ENCODE results near the gene COMT.
"Not testable (repeated sequence)": the region's sequence is repeated elsewhere in the genome, so short reads cannot be mapped to it uniquely, and the experiment has no call there.

The COMT gene

GRCh38 chr22:19915287-19915954, 26.2 kb upstream of the COMT start:
- no peaks in the 10 kb centered on the region for H3K9me3 Mint-ChIP-seq
- no peaks in the 10 kb centered on the region for H3K27me3 Mint-ChIP-seq
- peaks cover 28% of the 10 kb centered on the region for H3K36me3 Mint-ChIP-seq (ENCODE audit: low read depth)
- no peaks in the 10 kb centered on the region for H3K4me1 Mint-ChIP-seq (ENCODE audit: low read depth)
- H3K27ac Mint-ChIP-seq = no peak overlapping the region
- H3K4me3 Mint-ChIP-seq = no peak overlapping the region

GRCh38 chr22:19916006-19916405, 25.6 kb upstream of the COMT start:
- Mint-ChIP-seq H3K4me3 (no peak overlapping the region), H3K27ac (no peak overlapping the region), H3K27me3 (no peaks in the 10 kb centered on the region), H3K36me3 (ENCODE audit: low read depth) (peaks cover 28% of the 10 kb centered on the region), H3K9me3 (no peaks in the 10 kb centered on the region), H3K4me1 (ENCODE audit: low read depth) (no peaks in the 10 kb centered on the region)

GRCh38 chr22:19916941-19917340, 24.6 kb upstream of the COMT start:
- no peak overlapping the region for H3K27ac Mint-ChIP-seq
- H3K27me3 Mint-ChIP-seq = no peaks in the 10 kb centered on the region
- peaks cover 28% of the 10 kb centered on the region for H3K36me3 Mint-ChIP-seq (ENCODE audit: low read depth)
- H3K4me3 Mint-ChIP-seq = no peak overlapping the region
- no peaks in the 10 kb centered on the region for H3K4me1 Mint-ChIP-seq (ENCODE audit: low read depth)
- no peaks in the 10 kb centered on the region for H3K9me3 Mint-ChIP-seq

- H3K36me3 Mint-ChIP-seq (ENCODE audit: low read depth) = peaks cover 28% of the 10 kb centered on the region
- H3K27ac Mint-ChIP-seq = no peak overlapping the region
- no peaks in the 10 kb centered on the region for H3K9me3 Mint-ChIP-seq
These were observed 24.0 kb upstream of the COMT start for GRCh38 chr22:19917389-19918138.

GRCh38 chr22:19918332-19919106, 23.1 kb upstream of the COMT start:
- no peak overlapping the region for H3K27ac Mint-ChIP-seq
- H3K4me1 Mint-ChIP-seq (ENCODE audit: low read depth) = no peaks in the 10 kb centered on the region
- H3K27me3 Mint-ChIP-seq = no peaks in the 10 kb centered on the region
- no peak overlapping the region for H3K4me3 Mint-ChIP-seq
- H3K9me3 Mint-ChIP-seq = no peaks in the 10 kb centered on the region
- H3K36me3 Mint-ChIP-seq (ENCODE audit: low read depth) = peaks cover 22% of the 10 kb centered on the region

More at GRCh38 chr22:19917389-19918138, 24.0 kb upstream of the COMT start:
- no peak overlapping the region for H3K4me3 Mint-ChIP-seq
- no peaks in the 10 kb centered on the region for H3K27me3 Mint-ChIP-seq
- H3K4me1 Mint-ChIP-seq (ENCODE audit: low read depth) = no peaks in the 10 kb centered on the region

GRCh38 chr22:19919701-19920363, 21.7 kb upstream of the COMT start:
- Mint-ChIP-seq H3K27me3 (no peaks in the 10 kb centered on the region), H3K27ac (no peak overlapping the region), H3K4me1 (ENCODE audit: low read depth) (no peaks in the 10 kb centered on the region), H3K36me3 (ENCODE audit: low read depth) (peaks cover 9% of the 10 kb centered on the region), H3K9me3 (no peaks in the 10 kb centered on the region), H3K4me3 (no peak overlapping the region)

- no peaks in the 10 kb centered on the region for H3K27me3 Mint-ChIP-seq
- H3K36me3 Mint-ChIP-seq (ENCODE audit: low read depth) = no peaks in the 10 kb centered on the region
- H3K4me1 Mint-ChIP-seq (ENCODE audit: low read depth) = no peaks in the 10 kb centered on the region
- H3K9me3 Mint-ChIP-seq = no peaks in the 10 kb centered on the region
- H3K27ac Mint-ChIP-seq = no peak overlapping the region
- no peak overlapping the region for H3K4me3 Mint-ChIP-seq
These were observed 20.0 kb upstream of the COMT start for GRCh38 chr22:19921544-19922081.

- H3K9me3 Mint-ChIP-seq = no peaks in the 10 kb centered on the region
These were observed 17.6 kb upstream of the COMT start for GRCh38 chr22:19923914-19924513.

GRCh38 chr22:19926028-19926427, 15.5 kb upstream of the COMT start:
- H3K9me3 Mint-ChIP-seq; H3K27me3 Mint-ChIP-seq; H3K4me3 Mint-ChIP-seq; H3K4me1 Mint-ChIP-seq (ENCODE audit: low read depth); H3K27ac Mint-ChIP-seq; H3K36me3 Mint-ChIP-seq (ENCODE audit: low read depth): not testable (repeated sequence)

More at GRCh38 chr22:19923914-19924513, 17.6 kb upstream of the COMT start:
- Mint-ChIP-seq H3K4me3 (no peak overlapping the region), H3K27ac (no peak overlapping the region), H3K36me3 (ENCODE audit: low read depth) (no peaks in the 10 kb centered on the region), H3K27me3 (no peaks in the 10 kb centered on the region), H3K4me1 (ENCODE audit: low read depth) (no peaks in the 10 kb centered on the region)

GRCh38 chr22:19927696-19928095, 13.9 kb upstream of the COMT start:
- no peaks in the 10 kb centered on the region for H3K4me1 Mint-ChIP-seq (ENCODE audit: low read depth)
- no peaks in the 10 kb centered on the region for H3K36me3 Mint-ChIP-seq (ENCODE audit: low read depth)
- no peaks in the 10 kb centered on the region for H3K9me3 Mint-ChIP-seq
- H3K4me3 Mint-ChIP-seq = no peak overlapping the region
- no peak overlapping the region for H3K27ac Mint-ChIP-seq
- H3K27me3 Mint-ChIP-seq = no peaks in the 10 kb centered on the region

GRCh38 chr22:19928207-19928606, 13.4 kb upstream of the COMT start:
- Mint-ChIP-seq H3K36me3 (ENCODE audit: low read depth) (no peaks in the 10 kb centered on the region), H3K9me3 (no peaks in the 10 kb centered on the region), H3K4me3 (no peak overlapping the region), H3K27ac (no peak overlapping the region), H3K27me3 (no peaks in the 10 kb centered on the region), H3K4me1 (ENCODE audit: low read depth) (no peaks in the 10 kb centered on the region)

GRCh38 chr22:19929586-19930550, 11.7 kb upstream of the COMT start:
- no peaks in the 10 kb centered on the region for H3K4me1 Mint-ChIP-seq (ENCODE audit: low read depth)
- H3K4me3 Mint-ChIP-seq = no peak overlapping the region

More at GRCh38 chr22:19929586-19930550, 11.7 kb upstream of the COMT start:
- Mint-ChIP-seq H3K9me3 (no peaks in the 10 kb centered on the region), H3K27ac (no peak overlapping the region), H3K27me3 (no peaks in the 10 kb centered on the region), H3K36me3 (ENCODE audit: low read depth) (no peaks in the 10 kb centered on the region)

Data from stimulated activated naive CD8-positive, alpha-beta T cell treated with anti-CD3 and anti-CD28 coated beads, Interleukin-15, Interleukin-2, amounts not matched to agents 100 ng/mL and 50 ng/mL, for 24 hours (primary cell).